ENCODE measurements around the gene C11orf68. TPM values are rescaled to one million over a fixed set of nuclear protein-coding genes. Genes with fewer than 3 reads are reported as not detected.

C11orf68 gene
- total RNA-seq, 1 donor from 2014 or later = 6.9 TPM

DNA sequence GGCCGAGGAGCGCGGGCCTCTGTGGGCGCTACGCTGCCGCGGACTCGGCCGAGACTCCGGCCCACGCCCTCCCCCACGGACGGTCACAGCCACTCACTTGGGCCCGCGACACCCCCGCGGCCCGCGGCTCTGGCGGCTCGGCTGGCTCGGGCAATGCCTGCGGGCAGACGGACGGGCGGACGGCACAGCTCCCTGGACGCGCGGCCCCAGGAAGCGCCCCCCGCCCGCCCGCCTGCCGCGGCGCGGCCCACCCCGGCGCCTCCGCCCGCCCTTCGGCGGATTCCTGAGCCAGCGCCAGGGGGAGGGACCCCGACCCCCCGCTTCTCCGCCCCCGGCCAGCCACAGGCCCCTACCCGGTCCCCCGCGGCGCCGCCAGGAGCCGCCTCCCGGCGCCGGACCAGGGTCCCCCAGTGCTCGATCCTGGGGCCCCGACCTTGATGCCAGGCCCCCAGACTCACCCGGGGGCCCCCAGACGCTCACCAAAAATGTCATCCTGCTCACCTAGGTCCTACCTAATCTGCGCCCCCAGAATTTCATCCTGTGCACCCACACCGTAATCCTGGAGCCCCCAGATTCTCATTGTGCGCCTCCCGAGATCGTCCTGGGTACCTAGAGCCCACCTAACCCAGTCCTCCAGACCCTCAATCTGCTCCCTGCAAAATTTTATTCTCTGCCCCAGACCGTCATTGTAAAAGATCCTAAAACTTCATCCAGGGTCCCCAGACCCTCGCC lies 46.1 kb downstream of the C11orf68 start, which contains the start of gene EFEMP2:
TSS of gene EFEMP2 (minus strand) at position 215 of the 732 bp plus-strand sequence. CDS start 446 bp downstream, outside the sequence.
- Histone ChIP-seq H3K27me3 (peaks cover 17% of the 10 kb centered on the region), H3K4me1 (peaks cover 4% of the 10 kb centered on the region), H3K9ac (peak within 1 kb of the TSS; percentile 37), H3F3A (ENCODE audit: low read depth) (peaks cover 15% of the 10 kb centered on the region), H2AFZ (replicated peaks) (peak within 1 kb of the TSS; percentile 64), H3K4me3 (peak within 1 kb of the TSS; percentile 67), H3K27ac (no peak within 1 kb of the TSS), H4K20me1 (ENCODE audit: low read depth) (no peaks in the 10 kb centered on the region), H3K9me3 (ENCODE audit: low read depth) (no peaks in the 10 kb centered on the region), H3K36me3 (no peaks in the 10 kb centered on the region), H3K4me2 (peak within 1 kb of the TSS; percentile 97), H3K79me2 (ENCODE audit: low read depth) (no peaks in the 10 kb centered on the region)
- no peaks in the 10 kb centered on the region for H3K36me3 Mint-ChIP-seq
- H3K4me3 Mint-ChIP-seq = peak within 1 kb of the TSS; percentile 83
- DNase-seq (ENCODE audit: low spot score) = peak; percentile 57
- TF ChIP-seq EZH2 (IDR thresholded peaks at IDR 0.05) (no peak), EZH2phosphoT487 (IDR thresholded peaks at IDR 0.05) (no peak)
- TF ChIP-seq, protein P1, sequence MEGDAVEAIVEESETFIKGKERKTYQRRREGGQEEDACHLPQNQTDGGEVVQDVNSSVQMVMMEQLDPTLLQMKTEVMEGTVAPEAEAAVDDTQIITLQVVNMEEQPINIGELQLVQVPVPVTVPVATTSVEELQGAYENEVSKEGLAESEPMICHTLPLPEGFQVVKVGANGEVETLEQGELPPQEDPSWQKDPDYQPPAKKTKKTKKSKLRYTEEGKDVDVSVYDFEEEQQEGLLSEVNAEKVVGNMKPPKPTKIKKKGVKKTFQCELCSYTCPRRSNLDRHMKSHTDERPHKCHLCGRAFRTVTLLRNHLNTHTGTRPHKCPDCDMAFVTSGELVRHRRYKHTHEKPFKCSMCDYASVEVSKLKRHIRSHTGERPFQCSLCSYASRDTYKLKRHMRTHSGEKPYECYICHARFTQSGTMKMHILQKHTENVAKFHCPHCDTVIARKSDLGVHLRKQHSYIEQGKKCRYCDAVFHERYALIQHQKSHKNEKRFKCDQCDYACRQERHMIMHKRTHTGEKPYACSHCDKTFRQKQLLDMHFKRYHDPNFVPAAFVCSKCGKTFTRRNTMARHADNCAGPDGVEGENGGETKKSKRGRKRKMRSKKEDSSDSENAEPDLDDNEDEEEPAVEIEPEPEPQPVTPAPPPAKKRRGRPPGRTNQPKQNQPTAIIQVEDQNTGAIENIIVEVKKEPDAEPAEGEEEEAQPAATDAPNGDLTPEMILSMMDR (IDR thresholded peaks at IDR 0.05) = no peak
- H3K4me1 Mint-ChIP-seq = peaks cover 25% of the 10 kb centered on the region
- H3K27me3 Mint-ChIP-seq (ENCODE audit: insufficient read depth, low read depth) = peaks cover 17% of the 10 kb centered on the region
- H3K9me3 Mint-ChIP-seq = no peaks in the 10 kb centered on the region
- peak within 1 kb of the TSS; percentile 38 for H3K27ac Mint-ChIP-seq

DNA sequence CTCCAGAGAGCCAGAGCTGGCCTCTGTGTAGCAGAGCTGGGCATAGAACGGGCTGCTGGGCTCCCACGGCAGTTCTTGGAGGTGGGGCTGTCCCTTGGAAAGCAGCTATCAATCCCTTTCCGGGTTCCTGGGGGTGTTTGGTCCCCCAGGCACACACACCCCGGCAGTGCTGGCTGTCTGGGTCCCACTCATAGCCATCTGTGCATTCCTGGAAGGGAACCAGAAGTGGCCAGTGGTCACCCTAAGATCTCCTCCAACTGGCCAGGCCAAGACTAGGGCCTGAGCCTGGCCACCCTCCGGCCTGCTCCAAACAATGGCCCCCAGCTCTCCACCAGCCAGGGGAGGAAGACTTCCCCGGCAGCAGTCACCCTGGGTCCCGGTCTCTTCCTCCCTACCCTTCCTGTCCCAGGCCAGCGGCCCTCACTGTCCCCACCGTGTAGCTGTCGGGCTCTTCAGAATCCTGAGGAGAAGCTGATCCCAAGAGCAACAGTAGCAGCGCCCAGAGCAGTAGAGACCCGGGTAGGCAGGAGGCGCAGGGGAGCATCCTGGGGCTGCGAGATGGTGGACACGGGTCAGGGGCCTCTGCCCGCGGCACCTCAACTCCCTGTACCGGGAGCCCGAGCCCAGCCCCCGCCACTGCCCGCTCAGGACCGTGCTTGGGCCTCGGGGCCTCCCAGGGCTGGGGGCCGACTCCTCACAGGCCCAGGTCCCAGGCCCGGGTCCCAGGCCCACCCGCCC lies 46.9 kb downstream of the C11orf68 start:
- H4K20me1 ChIP-seq (ENCODE audit: low read depth) = peaks cover 5% of the 10 kb centered on the region
- peak overlapping the region; percentile 67 for H3K4me3 ChIP-seq
- peaks cover 17% of the 10 kb centered on the region for H3K27me3 ChIP-seq
- H3K27ac ChIP-seq = no peak overlapping the region
- Mint-ChIP-seq H3K4me1 (peaks cover 33% of the 10 kb centered on the region), H3K27me3 (ENCODE audit: insufficient read depth, low read depth) (peaks cover 19% of the 10 kb centered on the region), H3K9me3 (no peaks in the 10 kb centered on the region), H3K36me3 (no peaks in the 10 kb centered on the region), H3K4me3 (peak overlapping the region; percentile 62), H3K27ac (no peak overlapping the region)
- peaks cover 4% of the 10 kb centered on the region for H3K4me1 ChIP-seq
- peak overlapping the region; percentile 37 for H3K9ac ChIP-seq
- H3K9me3 ChIP-seq (ENCODE audit: low read depth) = no peaks in the 10 kb centered on the region
- no peak overlapping the region for H2AFZ ChIP-seq (replicated peaks)
- H3F3A ChIP-seq (ENCODE audit: low read depth) = peaks cover 23% of the 10 kb centered on the region
- H3K36me3 ChIP-seq = no peaks in the 10 kb centered on the region
- peak overlapping the region; percentile 97 for H3K4me2 ChIP-seq
- H3K79me2 ChIP-seq (ENCODE audit: low read depth) = no peaks in the 10 kb centered on the region
- peak; percentile 56 for DNase-seq (ENCODE audit: low spot score)
- TF ChIP-seq EZH2 (IDR thresholded peaks at IDR 0.05) (no peak), EZH2phosphoT487 (IDR thresholded peaks at IDR 0.05) (no peak)
- TF ChIP-seq, protein P1 (IDR thresholded peaks at IDR 0.05) = no peak

DNA sequence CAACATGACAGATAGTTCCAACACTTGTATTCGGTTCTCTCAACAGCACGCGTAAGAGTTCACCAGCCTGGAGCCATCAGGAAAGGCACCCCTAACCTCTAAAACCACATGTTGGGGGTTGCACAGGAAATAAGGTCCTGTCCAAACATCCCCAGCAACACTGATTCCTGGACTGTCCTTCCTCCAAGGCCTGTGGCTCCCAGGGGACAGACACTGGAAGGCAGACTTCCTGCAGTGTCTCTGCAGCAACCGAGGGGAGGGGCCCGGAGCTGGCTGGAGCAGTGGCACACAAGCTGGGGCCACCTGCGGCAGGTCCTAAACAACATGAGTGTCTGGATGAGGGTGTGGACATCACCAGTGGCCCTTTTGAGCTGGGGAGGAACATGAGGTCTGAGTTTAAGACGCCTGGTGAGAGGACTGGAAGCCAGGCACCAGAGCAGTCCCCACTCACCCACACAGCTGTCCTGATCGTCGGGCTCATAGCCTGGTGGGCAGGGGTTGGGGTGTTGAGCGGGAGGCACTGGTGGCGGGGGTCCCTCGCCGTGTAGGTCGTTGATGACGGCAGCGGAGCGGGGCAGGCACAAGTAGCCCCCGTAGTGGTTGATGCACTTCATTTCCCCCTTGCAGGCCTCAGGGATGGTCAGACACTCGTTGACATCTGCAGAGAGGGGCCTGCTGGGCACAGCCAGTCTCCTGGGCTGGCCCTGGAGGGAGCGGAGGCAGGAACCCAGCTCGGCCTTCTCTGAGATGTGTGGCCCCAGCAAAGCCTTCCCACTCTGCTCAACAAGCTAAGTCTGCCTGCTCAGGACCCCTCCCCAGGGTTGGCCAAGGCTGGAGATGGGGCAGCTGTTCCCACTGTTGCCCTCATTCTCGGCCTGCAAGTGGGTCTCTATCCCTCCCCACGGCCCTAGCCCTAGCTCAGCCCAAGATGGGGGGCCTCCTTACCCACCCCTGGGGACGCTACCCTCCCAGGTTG lies 47.9 kb downstream of the C11orf68 start:
- H2AFZ ChIP-seq (replicated peaks) = no peak overlapping the region
- peak overlapping the region; percentile 25 for H3K27ac Mint-ChIP-seq
- no peak overlapping the region for H3K27ac ChIP-seq
- H3K27me3 Mint-ChIP-seq (ENCODE audit: insufficient read depth, low read depth) = peaks cover 17% of the 10 kb centered on the region
- H3K4me1 ChIP-seq = peaks cover 4% of the 10 kb centered on the region
- no peaks in the 10 kb centered on the region for H3K9me3 Mint-ChIP-seq
- no peaks in the 10 kb centered on the region for H3K36me3 ChIP-seq
- H3K9me3 ChIP-seq (ENCODE audit: low read depth) = no peaks in the 10 kb centered on the region
- H3K36me3 Mint-ChIP-seq = no peaks in the 10 kb centered on the region
- no peaks in the 10 kb centered on the region for H3K79me2 ChIP-seq (ENCODE audit: low read depth)
- peaks cover 17% of the 10 kb centered on the region for H3K27me3 ChIP-seq
- peaks cover 35% of the 10 kb centered on the region for H3K4me1 Mint-ChIP-seq
- H3K9ac ChIP-seq = no peak overlapping the region
- no peak overlapping the region for H3K4me3 ChIP-seq
- peak overlapping the region; percentile 62 for H3K4me3 Mint-ChIP-seq
- no peak for DNase-seq (ENCODE audit: low spot score)
- H3F3A ChIP-seq (ENCODE audit: low read depth) = peaks cover 28% of the 10 kb centered on the region
- H3K4me2 ChIP-seq = peak overlapping the region; percentile 97
- peaks cover 11% of the 10 kb centered on the region for H4K20me1 ChIP-seq (ENCODE audit: low read depth)
- TF ChIP-seq EZH2phosphoT487 (IDR thresholded peaks at IDR 0.05) = no peak
- no peak for TF ChIP-seq EZH2 (IDR thresholded peaks at IDR 0.05)
- TF ChIP-seq, protein P1 (IDR thresholded peaks at IDR 0.05) = no peak

All from neural progenitor cell (in vitro differentiated cells).